B cell (primary cell): Measurements from ENCODE around the gene ARHGAP19.

ENCODE experiments used
- CTCF ChIP-seq: fragments of 200-600 bp; IDR thresholded peaks from one replicate; pipeline ENCODE4 v1.8.0; 2022; ENCODE audit warnings: antibody characterized with exemption, mild to moderate bottlenecking
- EZH2 ChIP-seq: IDR thresholded peaks from 2 replicates; pipeline ENCODE4 v1.6.1; 2012; ENCODE audit warnings: borderline replicate concordance, low read depth, mild to moderate bottlenecking, moderate library complexity, low read length; ENCODE audit not compliant: insufficient read depth, poor library complexity, severe bottlenecking

- no peak for TF ChIP-seq CTCF
- TF ChIP-seq EZH2, result no peak
Observed at GRCh38 chr10:97207131-97207530, 85.3 kb downstream of the ARHGAP19 start.
